Prostate gland (tissue), 2 donors: Measurements from ENCODE around the gene GRM8.

Experiments
- POLR2A ChIP-seq: fragments of 450-650 bp; IDR thresholded peaks from one replicate; pipeline ENCODE4 v1.6.1; 2016; ENCODE audit warnings: antibody characterized with exemption, mild to moderate bottlenecking
- TF ChIP-seq, protein P1 (sequence below), 4 experiments: fragments of 200-600 bp in 2 of 4; fragments of 450-650 bp in 2 of 4; sonication (generic) in 2 of 4; IDR thresholded peaks; 1 replicate in 3 of 4; 2 replicates in 1 of 4; pipeline ENCODE4 v1.5.1; 2016 to 2019; ENCODE audit warnings: antibody characterized with exemption in 4 of 4, mild to moderate bottlenecking in 2 of 4, moderate library complexity in 2 of 4

- TF ChIP-seq, protein P1, sequence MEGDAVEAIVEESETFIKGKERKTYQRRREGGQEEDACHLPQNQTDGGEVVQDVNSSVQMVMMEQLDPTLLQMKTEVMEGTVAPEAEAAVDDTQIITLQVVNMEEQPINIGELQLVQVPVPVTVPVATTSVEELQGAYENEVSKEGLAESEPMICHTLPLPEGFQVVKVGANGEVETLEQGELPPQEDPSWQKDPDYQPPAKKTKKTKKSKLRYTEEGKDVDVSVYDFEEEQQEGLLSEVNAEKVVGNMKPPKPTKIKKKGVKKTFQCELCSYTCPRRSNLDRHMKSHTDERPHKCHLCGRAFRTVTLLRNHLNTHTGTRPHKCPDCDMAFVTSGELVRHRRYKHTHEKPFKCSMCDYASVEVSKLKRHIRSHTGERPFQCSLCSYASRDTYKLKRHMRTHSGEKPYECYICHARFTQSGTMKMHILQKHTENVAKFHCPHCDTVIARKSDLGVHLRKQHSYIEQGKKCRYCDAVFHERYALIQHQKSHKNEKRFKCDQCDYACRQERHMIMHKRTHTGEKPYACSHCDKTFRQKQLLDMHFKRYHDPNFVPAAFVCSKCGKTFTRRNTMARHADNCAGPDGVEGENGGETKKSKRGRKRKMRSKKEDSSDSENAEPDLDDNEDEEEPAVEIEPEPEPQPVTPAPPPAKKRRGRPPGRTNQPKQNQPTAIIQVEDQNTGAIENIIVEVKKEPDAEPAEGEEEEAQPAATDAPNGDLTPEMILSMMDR (IDR thresholded peaks at IDR 0.05), result no peak
- no peak for TF ChIP-seq POLR2A
These were observed 1.7 kb downstream of the GRM8 start for GRCh38 chr7:127251036-127251464.
